Measurements from ENCODE around the gene POFUT1.

DNA sequence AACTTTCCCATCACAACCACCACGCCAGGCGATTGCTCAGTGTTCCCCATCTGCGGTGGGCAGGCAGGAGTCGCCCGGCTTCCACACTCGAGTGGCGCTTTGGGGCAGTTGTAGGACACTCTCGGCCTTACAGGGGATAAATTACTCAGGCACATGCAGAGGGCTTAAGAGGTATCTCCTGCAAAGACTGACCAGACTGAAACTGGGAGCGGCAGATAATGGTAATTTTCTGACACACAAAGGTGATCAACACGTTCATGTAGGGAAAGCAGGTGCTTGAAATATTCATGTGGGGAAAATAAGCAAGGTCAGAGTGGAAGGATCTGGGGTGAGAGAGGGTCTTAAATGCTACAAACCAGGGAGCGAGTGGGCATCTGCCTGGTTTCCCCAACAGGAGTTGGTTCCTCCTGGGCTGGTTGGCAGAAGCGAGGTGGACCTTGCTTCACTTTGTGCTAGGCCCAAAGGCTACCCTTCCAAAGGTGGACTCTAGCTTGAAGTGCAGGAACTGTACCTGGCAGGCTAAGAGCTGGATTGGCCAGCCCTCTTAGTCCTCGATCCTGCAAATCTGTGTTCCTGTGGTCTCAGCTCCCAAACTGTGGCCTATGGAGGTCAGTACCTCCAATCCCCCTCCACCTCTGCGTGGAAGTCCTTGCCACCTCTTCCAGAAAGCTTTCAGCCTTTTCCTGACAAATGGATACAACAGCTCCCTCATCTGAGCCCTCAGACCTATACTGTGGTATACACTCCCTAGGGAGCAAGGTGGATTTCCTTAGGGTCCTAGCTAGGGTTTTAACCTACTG is 16.9 kb upstream of the POFUT1 start:
- TF ChIP-seq, protein P1, sequence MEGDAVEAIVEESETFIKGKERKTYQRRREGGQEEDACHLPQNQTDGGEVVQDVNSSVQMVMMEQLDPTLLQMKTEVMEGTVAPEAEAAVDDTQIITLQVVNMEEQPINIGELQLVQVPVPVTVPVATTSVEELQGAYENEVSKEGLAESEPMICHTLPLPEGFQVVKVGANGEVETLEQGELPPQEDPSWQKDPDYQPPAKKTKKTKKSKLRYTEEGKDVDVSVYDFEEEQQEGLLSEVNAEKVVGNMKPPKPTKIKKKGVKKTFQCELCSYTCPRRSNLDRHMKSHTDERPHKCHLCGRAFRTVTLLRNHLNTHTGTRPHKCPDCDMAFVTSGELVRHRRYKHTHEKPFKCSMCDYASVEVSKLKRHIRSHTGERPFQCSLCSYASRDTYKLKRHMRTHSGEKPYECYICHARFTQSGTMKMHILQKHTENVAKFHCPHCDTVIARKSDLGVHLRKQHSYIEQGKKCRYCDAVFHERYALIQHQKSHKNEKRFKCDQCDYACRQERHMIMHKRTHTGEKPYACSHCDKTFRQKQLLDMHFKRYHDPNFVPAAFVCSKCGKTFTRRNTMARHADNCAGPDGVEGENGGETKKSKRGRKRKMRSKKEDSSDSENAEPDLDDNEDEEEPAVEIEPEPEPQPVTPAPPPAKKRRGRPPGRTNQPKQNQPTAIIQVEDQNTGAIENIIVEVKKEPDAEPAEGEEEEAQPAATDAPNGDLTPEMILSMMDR (IDR thresholded peaks at IDR 0.05) = no peak
- no peak for TF ChIP-seq POLR2A (IDR thresholded peaks at IDR 0.05)

Measured in esophagus squamous epithelium (tissue), 4 donors.